Liver (tissue), 9 donors: ENCODE results near the gene AGPAT2. TPM values are rescaled to one million over a fixed set of nuclear protein-coding genes. Genes with fewer than 3 reads are reported as not detected.

Experiments used
- DNase-seq: peaks from one replicate; pipeline ENCODE4 v3.0.0-alpha.2; 2017; ENCODE audit warnings: low spot score
- H3K27ac ChIP-seq, 2 donors: one replicate each; pipeline ENCODE4 v1.7.0; 2013; ENCODE audit warnings: inconsistent platforms in 2 of 2, low read length in 2 of 2, control low read depth in 1 of 2, low read depth in 1 of 2, mild to moderate bottlenecking in 1 of 2
- H3K27me3 ChIP-seq, 4 donors: one replicate each; pipeline versions ENCODE4 v1.6.1 to v1.7.0; 2013; ENCODE audit warnings: low read length in 3 of 4, inconsistent platforms in 1 of 4, mild to moderate bottlenecking in 1 of 4, moderate library complexity in 1 of 4; ENCODE audit not compliant: control insufficient read depth in 4 of 4, insufficient read depth in 4 of 4
- H3K36me3 ChIP-seq, 4 donors: one replicate each; pipeline versions ENCODE4 v1.6.1 to v1.7.0; 2013; ENCODE audit warnings: low read length in 3 of 4, mild to moderate bottlenecking in 3 of 4, low read depth in 1 of 4, moderate library complexity in 1 of 4; ENCODE audit not compliant: control insufficient read depth in 4 of 4, insufficient read depth in 3 of 4
- H3K4me1 ChIP-seq, 4 donors: one replicate each; pipeline versions ENCODE4 v1.6.1 to v1.7.0; 2013; ENCODE audit warnings: low read length in 3 of 4, mild to moderate bottlenecking in 3 of 4, moderate library complexity in 1 of 4; ENCODE audit not compliant: control insufficient read depth in 4 of 4, insufficient read depth in 4 of 4
- H3K4me3 ChIP-seq, 3 donors: one replicate each; pipeline versions ENCODE4 v1.6.1 to v1.7.0; 2013; ENCODE audit warnings: low read length in 3 of 3, control low read depth in 1 of 3, low read depth in 1 of 3, mild to moderate bottlenecking in 1 of 3
- H3K9ac ChIP-seq, 2 donors: one replicate each; pipeline ENCODE4 v1.7.0; 2013; ENCODE audit warnings: low read length in 2 of 2, mild to moderate bottlenecking in 2 of 2, moderate library complexity in 2 of 2, control low read depth in 1 of 2, low read depth in 1 of 2
- H3K9me3 ChIP-seq, 4 donors: one replicate each; pipeline versions ENCODE4 v1.6.1 to v1.7.0; 2013; ENCODE audit warnings: low read length in 3 of 4; ENCODE audit not compliant: control insufficient read depth in 4 of 4
- ATF3 ChIP-seq: IDR thresholded peaks from 2 replicates; pipeline ENCODE4 v1.6.1; 2016; ENCODE audit warnings: antibody characterized with exemption
- CTCF ChIP-seq: fragments of 150-350 bp; IDR thresholded peaks from 2 replicates; pipeline ENCODE4 v1.5.1; 2017; ENCODE audit warnings: improper control_type of control experiment, low read depth, low read length; ENCODE audit not compliant: missing input control
- EGR1 ChIP-seq, 2 donors: IDR thresholded peaks; 2 replicates each; pipeline ENCODE4 v1.6.1; 2016 to 2018; ENCODE audit warnings: antibody characterized with exemption in 2 of 2, low read depth in 2 of 2
- FOXA1 ChIP-seq: IDR thresholded peaks from 2 replicates; pipeline ENCODE4 v1.6.1; 2016; ENCODE audit warnings: antibody characterized with exemption
- FOXA2 ChIP-seq: IDR thresholded peaks from 2 replicates; pipeline ENCODE4 v1.6.1; 2016; ENCODE audit warnings: antibody characterized with exemption
- GABPA ChIP-seq, 2 donors: IDR thresholded peaks in 1 of 2; conservative IDR thresholded peaks in 1 of 2; 2 replicates each; pipeline ENCODE4 v1.6.1; 2016; ENCODE audit warnings: antibody characterized with exemption in 2 of 2, mild to moderate bottlenecking in 1 of 2, moderate library complexity in 1 of 2
- HNF4A ChIP-seq, 2 donors: conservative IDR thresholded peaks; 2 replicates each; pipeline ENCODE4 v1.6.1; 2016; ENCODE audit warnings: antibody characterized with exemption in 2 of 2, mild to moderate bottlenecking in 2 of 2
- HNF4G ChIP-seq: IDR thresholded peaks from 2 replicates; pipeline ENCODE4 v1.6.1; 2016; ENCODE audit warnings: antibody characterized with exemption
- JUND ChIP-seq, 2 donors: IDR thresholded peaks; 2 replicates each; pipeline ENCODE4 v1.6.1; 2016; ENCODE audit warnings: antibody characterized with exemption in 2 of 2
- MAX ChIP-seq: IDR thresholded peaks from 2 replicates; pipeline ENCODE4 v1.6.1; 2016; ENCODE audit warnings: antibody characterized with exemption
- NR2F2 ChIP-seq: IDR thresholded peaks from 2 replicates; pipeline ENCODE4 v1.6.1; 2016; ENCODE audit warnings: antibody characterized with exemption
- RAD21 ChIP-seq, 2 donors: IDR thresholded peaks; 2 replicates each; pipeline ENCODE4 v1.6.1; 2016; ENCODE audit warnings: antibody characterized with exemption in 2 of 2, mild to moderate bottlenecking in 2 of 2
- REST ChIP-seq: IDR thresholded peaks from 2 replicates; pipeline ENCODE4 v1.6.1; 2016; ENCODE audit warnings: antibody characterized with exemption, mild to moderate bottlenecking
- RXRA ChIP-seq, 2 donors: IDR thresholded peaks; 2 replicates each; pipeline ENCODE4 v1.6.1; 2017 to 2018; ENCODE audit warnings: antibody characterized with exemption in 2 of 2, mild to moderate bottlenecking in 1 of 2
- SP1 ChIP-seq: IDR thresholded peaks from 2 replicates; pipeline ENCODE4 v1.6.1; 2018; ENCODE audit warnings: antibody characterized with exemption, mild to moderate bottlenecking
- TAF1 ChIP-seq: conservative IDR thresholded peaks from 2 replicates; pipeline ENCODE4 v1.6.1; 2016; ENCODE audit warnings: antibody characterized with exemption, mild to moderate bottlenecking
- YY1 ChIP-seq: IDR thresholded peaks from 2 replicates; pipeline ENCODE4 v1.6.1; 2016; ENCODE audit warnings: antibody characterized with exemption, mild to moderate bottlenecking
- ZBTB33 ChIP-seq: IDR thresholded peaks from 2 replicates; pipeline ENCODE4 v1.6.1; 2016; ENCODE audit warnings: antibody characterized with exemption
- WGBS: extraction: QIAGEN DNeasy Blood & Tissue Kit; methylation state at CpG from one replicate; pipeline ENCODE4 v1.1.7; 2013; 5-methylcytosine and 5-hydroxymethylcytosine counted together
- polyA plus RNA-seq, 2 donors: library from polyadenylated mRNA; stranded (reverse) in 1 of 2; unstranded in 1 of 2; fragments of 200-250 nt in 1 of 2; fragments of >200 nt in 1 of 2; fragmentation: Nextera tagmentation in 1 of 2; extraction: Ambion mirVana in 1 of 2; gene quantifications; one replicate each; pipeline versions ENCODE4 v1.2.1 to v1.2.3, GENCODE V29; 2013 to 2015
- total RNA-seq, 2 donors: library from RNA; depleted of rRNA; stranded (reverse); fragments of >200 nt; gene quantifications; one replicate each; pipeline ENCODE4 v1.2.3, GENCODE V29; 2014
- donor health status: healthy.
- donor health status: healthy.
- donor health status: healthy.
- donor health status: healthy.
- donor health status: healthy.

The AGPAT2 gene
- total and polyA plus RNA-seq, 4 donors, result 75.1 to 222 (median 212) TPM

GRCh38 chr9:136726631-136727191 lies 39.5 kb upstream of the AGPAT2 start:
- WGBS, result 14% methylated on average over 18 of the region's 18 CpGs
- peak overlapping the region in 1 of 2 donors; percentile 85 for H3K27ac ChIP-seq
- peaks cover 15 to 33% (median 23%) of the 10 kb centered on the region in 4 donors for H3K36me3 ChIP-seq
- no peaks in the 10 kb centered on the region for H3K27me3 ChIP-seq
- H3K9ac ChIP-seq, result peak overlapping the region in 1 of 2 donors; percentile 53
- peak overlapping the region; percentile 28 to 99 (median 70) for H3K4me3 ChIP-seq
- no peak for DNase-seq
- no peaks in the 10 kb centered on the region for H3K9me3 ChIP-seq
- TF ChIP-seq GABPA (IDR thresholded peaks at IDR 0.05 in 1 of 2, conservative IDR thresholded peaks at IDR 0.05 in 1 of 2) (no peak), YY1 (no peak), HNF4G (no peak), CTCF (peak; percentile 48), HNF4A (conservative IDR thresholded peaks at IDR 0.05) (peak in 1 of 2 donors; percentile 6), RAD21 (IDR thresholded peaks at IDR 0.05) (peak; percentile 33 to 52), MAX (no peak), ZBTB33 (no peak), RXRA (IDR thresholded peaks at IDR 0.05) (no peak), ATF3 (no peak), TAF1 (no peak), FOXA1 (no peak), FOXA2 (no peak), JUND (IDR thresholded peaks at IDR 0.05) (no peak), EGR1 (IDR thresholded peaks at IDR 0.05; ENCODE audit: low read depth in 2 of 2) (no peak), NR2F2 (no peak), REST (no peak), SP1 (no peak)
- H3K4me1 ChIP-seq, result peaks cover 0 to 54% (median 36%) of the 10 kb centered on the region in 4 donors
